ENCODE data around the gene COX4I2. TPM values are rescaled to one million over a fixed set of nuclear protein-coding genes. Genes with fewer than 3 reads are reported as not detected.

COX4I2 gene
- total and polyA plus RNA-seq, 2 donors (not counting 3 experiments of a cell fraction or from before 2014, with no cell fraction given) = not detected

DNA sequence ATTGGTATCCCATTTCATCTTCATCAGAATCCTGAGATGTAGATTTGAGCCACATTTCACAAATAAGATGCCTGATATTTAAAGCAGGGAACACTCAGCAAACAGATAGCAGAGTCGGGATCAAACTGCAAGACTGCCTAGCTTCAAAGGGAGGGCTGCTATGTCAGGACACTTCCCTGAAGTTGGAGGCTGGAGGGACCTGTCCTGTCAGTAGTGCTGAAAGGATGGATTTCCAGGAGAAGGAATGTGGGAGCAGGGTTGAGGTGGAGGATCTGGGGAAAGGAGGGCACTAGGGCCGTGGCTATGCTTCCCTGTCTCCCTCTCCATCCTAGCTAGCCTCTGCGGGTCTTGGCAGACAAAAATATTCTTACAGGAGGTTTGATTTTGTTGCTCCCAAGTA, 32.2 kb downstream of the COX4I2 start:
- no peak overlapping the region for H3K9ac ChIP-seq (replicated peaks; ENCODE audit: extremely low read depth, insufficient read depth, low read length)
- no peak overlapping the region for H3K4me3 ChIP-seq (replicated peaks in 1 of 3; ENCODE audit: insufficient read depth in 1 of 3, low read depth in 1 of 3, low read length in 3 of 3)
- no TSS peak for BruUV-seq (replicated peaks)
- FAIRE-seq = no peak
- no peak overlapping the region for H3K4me2 ChIP-seq (ENCODE audit: insufficient read depth, low read length)
- H3K36me3 ChIP-seq (ENCODE audit: control insufficient read depth in 2 of 2, extremely low read depth in 1 of 2, insufficient read depth in 2 of 2, low read length in 2 of 2) = peaks cover 6 to 20% of the 10 kb centered on the region in 2 experiments
- H3K9me3 ChIP-seq (replicated peaks; ENCODE audit: control insufficient read depth, insufficient read depth, low read length) = no peaks in the 10 kb centered on the region
- intact Hi-C loops (cut with micrococcal nuclease) = no loop called here
- H3K79me2 ChIP-seq (ENCODE audit: control insufficient read depth, insufficient read depth, low read length) = peaks cover 61% of the 10 kb centered on the region
- CTCF ChIA-PET = interaction anchor here (0.8 to 1.5 kb wide), 4 partner anchors 8 to 54 kb away, joined by 3 to 7 read pairs (median 4); no protein-coding TSS in a partner anchor
- no peak overlapping the region for H3K27ac ChIP-seq (ENCODE audit: insufficient read depth, low read depth, low read length)
- POLR2A ChIA-PET = no interaction called here
- no peak for DNase-seq (ENCODE audit: low read depth, low spot score)
- H3K9me1 ChIP-seq (replicated peaks; ENCODE audit: control insufficient read depth, extremely low read depth, insufficient read depth, low read length) = no peaks in the 10 kb centered on the region
- H2AFZ ChIP-seq (ENCODE audit: low read depth, low read length) = no peak overlapping the region
- no peaks in the 10 kb centered on the region for H3K27me3 ChIP-seq (ENCODE audit: control insufficient read depth in 2 of 2, insufficient read depth in 2 of 2, low read length in 2 of 2)
- dilution Hi-C loops (cut with MboI; ENCODE audit: extremely low pct_ligation_motif_present, low sequenced_read_pairs) = no loop called here
- H4K20me1 ChIP-seq (replicated peaks; ENCODE audit: control insufficient read depth, extremely low read depth, insufficient read depth, low read length) = no peaks in the 10 kb centered on the region
- TF ChIP-seq POLR2AphosphoS5 (IDR thresholded peaks at IDR 0.05; ENCODE audit: insufficient read depth, low read depth, low read length) (no peak), MYC (IDR thresholded peaks at IDR 0.05; ENCODE audit: low read depth, low read length) (no peak), JUN (IDR thresholded peaks at IDR 0.05; ENCODE audit: borderline replicate concordance, insufficient read depth, insufficient read length, low read depth) (no peak), FOS (IDR thresholded peaks at IDR 0.05; ENCODE audit: borderline replicate concordance, insufficient read depth, low read length) (no peak), EZH2 (IDR thresholded peaks at IDR 0.05; ENCODE audit: borderline replicate concordance, low read depth, low read length, severe bottlenecking) (no peak), GATA2 (IDR thresholded peaks at IDR 0.05; ENCODE audit: insufficient read depth, insufficient read length, low read depth, low read length) (no peak), POLR2A (IDR thresholded peaks at IDR 0.05; ENCODE audit: low read depth, low read length) (no peak)
- TF ChIP-seq, protein P1, sequence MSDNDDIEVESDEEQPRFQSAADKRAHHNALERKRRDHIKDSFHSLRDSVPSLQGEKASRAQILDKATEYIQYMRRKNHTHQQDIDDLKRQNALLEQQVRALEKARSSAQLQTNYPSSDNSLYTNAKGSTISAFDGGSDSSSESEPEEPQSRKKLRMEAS (IDR thresholded peaks at IDR 0.05; ENCODE audit: insufficient read depth, insufficient read length) = no peak
- TF ChIP-seq, protein P2, sequence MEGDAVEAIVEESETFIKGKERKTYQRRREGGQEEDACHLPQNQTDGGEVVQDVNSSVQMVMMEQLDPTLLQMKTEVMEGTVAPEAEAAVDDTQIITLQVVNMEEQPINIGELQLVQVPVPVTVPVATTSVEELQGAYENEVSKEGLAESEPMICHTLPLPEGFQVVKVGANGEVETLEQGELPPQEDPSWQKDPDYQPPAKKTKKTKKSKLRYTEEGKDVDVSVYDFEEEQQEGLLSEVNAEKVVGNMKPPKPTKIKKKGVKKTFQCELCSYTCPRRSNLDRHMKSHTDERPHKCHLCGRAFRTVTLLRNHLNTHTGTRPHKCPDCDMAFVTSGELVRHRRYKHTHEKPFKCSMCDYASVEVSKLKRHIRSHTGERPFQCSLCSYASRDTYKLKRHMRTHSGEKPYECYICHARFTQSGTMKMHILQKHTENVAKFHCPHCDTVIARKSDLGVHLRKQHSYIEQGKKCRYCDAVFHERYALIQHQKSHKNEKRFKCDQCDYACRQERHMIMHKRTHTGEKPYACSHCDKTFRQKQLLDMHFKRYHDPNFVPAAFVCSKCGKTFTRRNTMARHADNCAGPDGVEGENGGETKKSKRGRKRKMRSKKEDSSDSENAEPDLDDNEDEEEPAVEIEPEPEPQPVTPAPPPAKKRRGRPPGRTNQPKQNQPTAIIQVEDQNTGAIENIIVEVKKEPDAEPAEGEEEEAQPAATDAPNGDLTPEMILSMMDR (IDR thresholded peaks at IDR 0.05; ENCODE audit: extremely low read depth in 1 of 2, insufficient read depth in 1 of 2, low read depth in 1 of 2, low read length in 2 of 2) = no peak
- H3K4me1 ChIP-seq (ENCODE audit: control insufficient read depth, extremely low read depth, insufficient read depth, low read length) = peaks cover 15% of the 10 kb centered on the region
